ENCODE measurements around the gene SLC39A1.
A peak's percentile ranks its signal among the peaks of the same experiment; 100 is the strongest.

Gene SLC39A1

GRCh38 chr1:153962088-153963029 lies 978 bp downstream of the SLC39A1 start:
- Histone ChIP-seq H3K27ac (peak overlapping the region; percentile 93 to 99), H3K4me3 (peak overlapping the region; percentile 77)
- TF ChIP-seq CTCF (IDR thresholded peaks at IDR 0.05): no peak
- no peak for DNase-seq (ENCODE audit: low spot score)

GRCh38 chr1:153961421-153961820 lies 1.9 kb downstream of the SLC39A1 start:
- peak overlapping the region; percentile 93 to 99 for H3K27ac ChIP-seq
- no peak for DNase-seq (ENCODE audit: low spot score)
- no peak overlapping the region for H3K4me3 ChIP-seq
- no peak for TF ChIP-seq CTCF (IDR thresholded peaks at IDR 0.05)

GRCh38 chr1:153960206-153960605 lies 3.1 kb downstream of the SLC39A1 start:
- DNase-seq (ENCODE audit: low spot score): no peak
- no peak for TF ChIP-seq CTCF (IDR thresholded peaks at IDR 0.05)
- Histone ChIP-seq H3K4me3 (no peak overlapping the region), H3K27ac (peak overlapping the region in 1 of 2 donors; percentile 5)

- Histone ChIP-seq H3K4me3 (no peak overlapping the region), H3K27ac (peak overlapping the region; percentile 79 to 96)
- no peak for TF ChIP-seq CTCF (IDR thresholded peaks at IDR 0.05)
- DNase-seq (ENCODE audit: low spot score): no peak
Observed at GRCh38 chr1:153959454-153959853, 3.9 kb downstream of the SLC39A1 start.

- H3K4me3 ChIP-seq: peak overlapping the region; percentile 91
- DNase-seq (ENCODE audit: low spot score): no peak
- no peak for TF ChIP-seq CTCF (IDR thresholded peaks at IDR 0.05)
- peak overlapping the region; percentile 79 to 96 for H3K27ac ChIP-seq
Observed at GRCh38 chr1:153958961-153959260, 4.4 kb downstream of the SLC39A1 start.

GRCh38 chr1:153958111-153958960 lies 5.0 kb downstream of the SLC39A1 start, which contains the start of gene CRTC2:
TSS of gene CRTC2 (minus strand) at chr1:153958612. CDS start at chr1:153958497, 115 bp downstream.
- H3K4me3 ChIP-seq: peak within 1 kb of the TSS; percentile 91
- H3K27ac ChIP-seq: peak within 1 kb of the TSS; percentile 79 to 96
- TF ChIP-seq CTCF (IDR thresholded peaks at IDR 0.05): no peak
- DNase-seq (ENCODE audit: low spot score): peak; percentile 99
